Activated CD8-positive, alpha-beta memory T cell treated with anti-CD3 and anti-CD28 coated beads for 36 hours (primary cell): Measurements from ENCODE around the gene PTH2R. TPM values are rescaled to one million over a fixed set of nuclear protein-coding genes. Genes with fewer than 3 reads are reported as not detected.
"Not testable (repeated sequence)": the region's sequence is repeated elsewhere in the genome, so short reads cannot be mapped to it uniquely, and the experiment has no call there.

ENCODE experiments used
- CTCF ChIA-PET: fragments of 350-600 bp; sonication (Branson Sonifier 250); formaldehyde crosslinking; loops from one replicate; lab custom pipeline; 2021; ENCODE audit warnings: antibody characterized with exemption; lab: Charles Lee
- POLR2A ChIA-PET: fragments of 350-600 bp; sonication (Branson Sonifier 250); formaldehyde crosslinking; loops from one replicate; lab custom pipeline; 2021; ENCODE audit warnings: antibody characterized with exemption; lab: Charles Lee
- total RNA-seq, 2 experiments: library from RNA; stranded (reverse); gene quantifications; one replicate each; pipeline ENCODE4 v1.2.3, GENCODE V29; 2021

PTH2R gene
- under 1 TPM in 1 of 2 experiments, not detected in 1; 0.08 TPM for total RNA-seq

GRCh38 chr2:208406474-208407451 lies at the start of gene PTH2R:
Gene PTH2R (plus strand): TSS chr2:208406792. CDS start chr2:208407044, 252 bp downstream.
- POLR2A ChIA-PET, result no interaction called here

GRCh38 chr2:208356846-208357574 lies 49.6 kb upstream of the PTH2R start:
- ChIA-PET CTCF (no interaction called here), POLR2A (no interaction called here)

More at GRCh38 chr2:208406474-208407451, at the start of gene PTH2R:
- CTCF ChIA-PET, result no interaction called here

DNA sequence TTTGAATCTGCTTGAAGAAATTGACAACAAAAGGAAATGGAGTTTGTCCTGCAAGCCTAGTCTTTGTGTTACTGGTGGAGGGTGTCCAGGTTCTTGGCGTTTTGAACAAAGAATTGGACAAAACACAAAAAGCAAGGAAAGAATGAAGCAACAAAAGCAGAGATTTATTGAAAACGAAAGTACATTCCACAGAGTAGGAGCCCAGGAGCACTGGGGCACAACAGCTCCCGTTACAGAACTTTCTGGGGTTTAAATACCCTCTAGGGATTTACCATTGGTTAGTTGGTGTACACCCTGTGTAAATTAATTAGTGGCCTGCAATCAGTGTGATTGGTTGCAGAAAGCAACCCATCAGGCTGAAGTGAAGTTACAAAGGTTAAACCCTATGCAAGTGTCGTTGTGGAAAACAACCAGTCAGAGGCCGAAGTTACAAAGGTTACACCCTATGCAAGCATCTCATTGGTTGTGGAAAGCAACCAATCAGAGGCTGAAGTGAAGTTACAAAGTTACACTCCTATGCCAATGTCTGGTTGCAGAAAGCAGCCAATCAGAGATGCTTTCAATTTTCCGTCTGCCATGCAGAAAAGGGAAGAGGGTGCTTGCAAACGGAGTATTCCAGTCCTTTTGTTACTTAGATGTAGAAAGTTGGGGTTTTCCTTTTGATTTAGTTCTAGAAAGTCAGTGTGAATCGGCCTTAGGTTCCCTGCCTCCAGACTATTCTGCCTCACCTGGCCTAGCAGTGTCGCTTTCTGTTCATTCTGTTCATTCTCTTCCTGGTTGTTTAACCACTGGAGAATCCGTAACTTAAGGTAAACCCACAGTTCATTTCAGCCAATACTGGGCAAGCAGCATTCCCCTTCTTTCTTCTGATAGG lies 47.6 kb upstream of the PTH2R start:
- CTCF ChIA-PET, result no interaction called here
- POLR2A ChIA-PET, result no interaction called here

- POLR2A ChIA-PET, result no interaction called here
- CTCF ChIA-PET, result no interaction called here
Measured at GRCh38 chr2:208359632-208359986, 47.0 kb upstream of the PTH2R start.

- POLR2A ChIA-PET, result no interaction called here
- CTCF ChIA-PET, result no interaction called here
Measured at GRCh38 chr2:208360259-208361076, 46.1 kb upstream of the PTH2R start.

GRCh38 chr2:208361077-208361441 lies 45.5 kb upstream of the PTH2R start:
- ChIA-PET CTCF (no interaction called here), POLR2A (no interaction called here)

DNA sequence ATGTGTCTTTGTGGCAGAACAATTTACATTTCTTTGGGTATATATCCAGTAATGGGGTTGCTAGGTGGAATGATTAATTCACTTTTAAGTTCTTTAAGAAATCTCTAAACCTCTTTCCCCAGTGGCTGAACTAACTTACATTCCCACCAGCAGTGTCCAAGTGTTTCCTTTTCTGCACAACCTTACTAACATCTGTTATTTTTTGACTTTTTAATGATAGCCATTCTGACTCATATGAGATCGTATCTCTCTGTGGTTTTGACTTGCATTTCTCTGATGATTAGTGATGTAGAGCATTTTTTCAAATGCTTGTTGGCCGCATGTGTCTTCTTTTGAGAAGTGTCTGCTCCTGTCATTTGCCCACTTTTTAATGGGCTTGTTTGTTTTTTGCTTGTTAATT lies 43.1 kb upstream of the PTH2R start:
- POLR2A ChIA-PET, result no interaction called here
- CTCF ChIA-PET, result no interaction called here

- ChIA-PET CTCF (interaction anchor here (1.1 kb wide), 1 partner anchor 29 kb away, joined by 3 read pairs; no protein-coding TSS in a partner anchor), POLR2A (no interaction called here)
Measured at GRCh38 chr2:208366215-208367127, 40.1 kb upstream of the PTH2R start.

GRCh38 chr2:208369091-208369490 lies 37.5 kb upstream of the PTH2R start:
- ChIA-PET CTCF (no interaction called here), POLR2A (no interaction called here)

DNA sequence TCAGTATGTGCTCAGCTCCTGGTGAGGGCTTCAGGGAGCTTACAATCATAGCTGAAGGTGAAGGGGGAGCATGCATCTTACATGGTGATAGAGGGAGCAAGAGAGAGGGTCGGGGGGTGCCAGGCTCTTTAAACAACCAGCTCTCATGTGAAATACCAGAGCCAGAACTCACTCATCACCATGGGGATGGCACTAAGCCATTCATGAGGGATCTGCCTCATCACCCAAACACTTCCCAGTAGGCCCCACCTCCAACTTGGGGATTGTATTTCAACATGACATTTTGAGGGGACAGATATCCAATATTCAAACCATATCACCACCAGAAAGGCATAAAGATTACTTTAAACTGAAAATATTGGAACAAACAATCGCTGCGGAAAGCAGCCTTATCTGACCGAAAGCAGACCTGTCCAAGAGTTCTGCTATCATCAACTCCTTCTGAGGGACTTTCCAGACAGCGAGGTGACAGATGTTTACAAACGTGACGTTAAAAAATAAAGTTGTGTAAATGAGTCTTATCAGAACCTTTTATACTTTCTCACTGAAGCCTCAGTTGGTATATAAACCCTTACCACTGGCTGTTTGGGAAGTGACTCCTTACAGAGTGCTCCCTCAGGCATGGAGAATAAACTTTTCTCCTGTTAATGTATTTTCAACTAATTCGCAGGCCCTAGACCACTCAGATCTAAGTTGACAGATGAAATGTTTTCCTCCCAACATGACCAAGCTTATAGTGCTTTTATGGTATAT lies 35.5 kb upstream of the PTH2R start:
- CTCF ChIA-PET, result no interaction called here
- POLR2A ChIA-PET, result no interaction called here

GRCh38 chr2:208371634-208371935 lies 35.0 kb upstream of the PTH2R start:
- CTCF ChIA-PET, result no interaction called here
- POLR2A ChIA-PET, result no interaction called here

DNA sequence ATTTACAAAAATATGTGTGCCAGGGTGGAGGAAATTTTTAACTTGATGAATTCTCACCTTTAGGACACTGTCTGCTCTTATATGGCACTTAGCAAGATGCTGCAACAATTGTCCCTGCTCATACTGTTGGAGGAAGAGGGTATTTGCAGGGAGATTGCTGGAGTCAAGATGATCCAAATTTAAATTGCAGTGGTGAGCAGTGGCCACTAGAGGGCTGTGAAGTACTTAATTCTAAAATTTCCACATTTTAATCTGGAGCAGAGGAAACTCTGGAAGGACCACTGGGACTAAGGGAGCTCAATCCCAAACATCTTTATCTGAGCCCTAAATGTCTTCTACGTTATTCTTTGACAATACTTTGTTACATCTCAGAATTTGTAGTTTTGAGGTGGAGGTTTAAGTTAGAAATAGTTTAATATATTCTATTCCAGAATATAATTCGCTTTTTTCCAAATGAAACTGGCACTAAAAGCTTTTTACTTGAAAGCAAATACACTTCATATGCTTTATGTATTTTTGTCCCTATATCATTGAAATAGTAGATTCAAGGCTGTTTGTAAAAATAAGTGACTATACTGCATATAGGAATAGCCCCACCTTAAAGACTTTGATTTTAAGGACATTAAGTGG lies 33.0 kb upstream of the PTH2R start:
- CTCF ChIA-PET, result interaction anchor here (1.1 kb wide), 1 partner anchor 48 kb away, joined by 3 read pairs; no protein-coding TSS in a partner anchor
- POLR2A ChIA-PET, result no interaction called here

DNA sequence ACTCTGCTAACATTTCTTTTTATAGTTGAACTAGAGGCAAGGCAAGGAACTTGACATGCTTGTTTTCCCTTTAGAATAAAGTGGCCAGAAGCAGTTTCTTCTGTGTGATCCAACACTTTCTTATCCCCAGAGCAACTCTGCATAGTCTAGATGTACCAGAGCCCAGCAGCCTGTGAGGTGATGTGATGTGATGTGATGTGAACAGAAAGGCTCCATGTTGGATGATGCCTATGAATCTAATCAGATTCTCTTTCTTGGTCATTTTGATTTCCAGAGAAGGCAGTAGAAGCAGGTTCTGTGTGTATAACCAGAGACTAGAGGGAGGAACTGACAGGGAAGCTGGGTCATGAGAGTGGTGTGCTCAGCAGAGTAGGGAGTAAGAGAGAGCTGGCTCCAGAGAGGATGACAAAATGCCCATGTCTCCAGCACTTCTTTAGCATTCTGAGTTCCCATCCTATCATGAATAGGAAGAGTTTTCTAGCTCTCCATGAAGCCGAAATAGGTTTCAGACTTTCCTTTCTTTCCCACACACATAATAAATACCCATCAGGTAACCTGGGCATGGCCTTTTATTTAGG lies 31.0 kb upstream of the PTH2R start:
- ChIA-PET CTCF (no interaction called here), POLR2A (no interaction called here)

GRCh38 chr2:208377344-208377860 lies 29.2 kb upstream of the PTH2R start:
- POLR2A ChIA-PET, CTCF ChIA-PET: not testable (repeated sequence)

DNA sequence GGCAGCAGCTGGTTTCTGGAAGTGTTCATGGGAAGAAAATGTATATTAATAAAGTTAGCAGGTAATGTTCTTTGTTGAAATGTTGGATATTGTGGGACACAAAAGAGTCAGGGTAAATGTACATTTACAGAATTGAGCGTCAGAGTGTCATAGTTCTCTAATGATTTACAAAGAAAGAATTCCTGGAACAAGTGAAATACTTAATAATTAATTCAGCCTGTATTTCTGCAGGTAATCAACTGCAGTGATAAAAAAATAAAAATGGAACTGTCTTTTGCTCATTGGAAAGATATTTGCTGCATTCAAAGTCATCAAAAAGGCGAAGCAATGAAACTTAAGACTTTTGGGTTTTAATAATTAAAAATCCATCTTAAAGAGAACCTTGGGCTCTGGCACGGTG lies 27.4 kb upstream of the PTH2R start:
- CTCF ChIA-PET, result interaction anchor here (1.1 kb wide), 1 partner anchor 10 kb away, joined by 3 read pairs; no protein-coding TSS in a partner anchor
- POLR2A ChIA-PET, result no interaction called here

DNA sequence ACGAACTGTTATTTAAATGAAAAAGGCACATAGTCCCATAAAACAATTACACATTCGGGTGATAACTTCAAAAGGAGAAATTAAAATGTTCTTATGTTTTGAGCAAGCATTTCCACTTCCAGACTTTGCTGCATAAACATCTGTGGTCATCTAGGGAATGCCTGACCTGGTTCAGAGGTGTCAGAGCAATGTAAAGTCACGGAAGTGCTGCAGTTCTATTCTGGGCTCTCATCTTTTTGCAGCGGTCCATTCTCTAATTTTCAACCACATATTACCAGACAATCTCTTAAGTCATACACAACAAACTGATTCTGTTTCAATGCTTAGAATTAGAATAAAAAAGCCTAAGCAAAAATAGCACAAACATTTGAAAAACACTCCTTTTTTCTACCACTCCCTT lies 22.0 kb upstream of the PTH2R start:
- POLR2A ChIA-PET, result no interaction called here
- CTCF ChIA-PET, result no interaction called here
